K562 (cell line): Measurements from ENCODE around the gene COL20A1. TPM values are rescaled to one million over a fixed set of nuclear protein-coding genes. Genes with fewer than 3 reads are reported as not detected.
A peak's percentile ranks its signal among the peaks of the same experiment; 100 is the strongest.

Source experiments
- DDX20 ChIP-seq: fragments of 450-650 bp; IDR thresholded peaks from 2 replicates; pipeline ENCODE4 v1.6.1; 2016; ENCODE audit warnings: missing genetic modification characterization, low read depth, mild to moderate bottlenecking, missing compliant biosample characterization, moderate library complexity
- FOXA3 ChIP-seq, 2 experiments: fragments of 450-650 bp in 1 of 2; sonication (generic) in 1 of 2; formaldehyde crosslinking; IDR thresholded peaks in 1 of 2; conservative IDR thresholded peaks in 1 of 2; 2 replicates each; pipeline versions ENCODE4 v1.4.0 to v1.8.0; 2020 to 2022; ENCODE audit warnings: mild to moderate bottlenecking in 2 of 2, missing genetic modification reagents in 1 of 2
- FOXP1 ChIP-seq: sonication (generic); formaldehyde crosslinking; IDR thresholded peaks from 2 replicates; pipeline ENCODE4 v1.8.0; 2022; ENCODE audit warnings: mild to moderate bottlenecking, missing genetic modification reagents
- MAX ChIP-seq: sonication (generic); formaldehyde crosslinking; IDR thresholded peaks from 2 replicates; pipeline ENCODE4 v1.9.0; 2022; ENCODE audit warnings: mild to moderate bottlenecking, missing genetic modification reagents
- MAZ ChIP-seq, 2 experiments: fragments of 450-650 bp in 1 of 2; sonication (generic) in 1 of 2; formaldehyde crosslinking; IDR thresholded peaks in 1 of 2; conservative IDR thresholded peaks in 1 of 2; 2 replicates each; pipeline versions ENCODE4 v1.4.0 to v1.5.0; 2020; ENCODE audit warnings: mild to moderate bottlenecking in 1 of 2, missing genetic modification reagents in 1 of 2
- MYNN ChIP-seq, 2 experiments: sonication (generic); formaldehyde crosslinking in 1 of 2; IDR thresholded peaks; 2 replicates each; pipeline versions ENCODE4 v1.5.0 to v1.6.1; 2016 to 2020; ENCODE audit warnings: antibody characterized with exemption in 1 of 2, missing genetic modification reagents in 1 of 2
- NFIC ChIP-seq: fragments of 450-650 bp; IDR thresholded peaks from 2 replicates; pipeline ENCODE4 v1.6.1; 2017; ENCODE audit warnings: mild to moderate bottlenecking, inconsistent platforms
- POLR2G ChIP-seq: fragments of 200-400 bp; formaldehyde crosslinking; IDR thresholded peaks from 2 replicates; pipeline ENCODE4 v1.6.1; 2017; ENCODE audit warnings: low read depth, mild to moderate bottlenecking, antibody characterized with exemption, low read length, moderate library complexity
- RAD51 ChIP-seq: fragments of 450-650 bp; IDR thresholded peaks from 2 replicates; pipeline ENCODE4 v1.7.1; 2016; ENCODE audit warnings: low read depth, mild to moderate bottlenecking, borderline replicate concordance
- RB1 ChIP-seq: fragments of 450-650 bp; IDR thresholded peaks from 2 replicates; pipeline ENCODE4 v1.6.1; 2017; ENCODE audit warnings: low read depth, mild to moderate bottlenecking
- REST ChIP-seq, 2 experiments: fragments of 450-650 bp; formaldehyde crosslinking in 1 of 2; IDR thresholded peaks; 2 replicates each; pipeline versions ENCODE4 v1.4.0 to v1.6.1; 2014 to 2020; ENCODE audit warnings: mild to moderate bottlenecking in 2 of 2, borderline replicate concordance in 1 of 2, low read depth in 1 of 2
- SIRT6 ChIP-seq: IDR thresholded peaks from one replicate; pipeline ENCODE4 v1.6.1; 2012; ENCODE audit warnings: low read depth, mild to moderate bottlenecking, control low read depth, inconsistent platforms, low read length, moderate library complexity
- ZEB2 ChIP-seq: fragments of 450-650 bp; IDR thresholded peaks from 2 replicates; pipeline ENCODE4 v1.6.1; 2016
- ZNF143 ChIP-seq: sonication (generic); formaldehyde crosslinking; IDR thresholded peaks from 2 replicates; pipeline ENCODE4 v1.9.0; 2022; ENCODE audit warnings: mild to moderate bottlenecking, missing genetic modification reagents
- ZNF79 ChIP-seq: fragments of 250-450 bp; sonication (Bioruptor Pico); IDR thresholded peaks from 2 replicates; pipeline ENCODE4 v1.4.0; 2020; ENCODE audit warnings: low read depth, mild to moderate bottlenecking, moderate library complexity
- ZSCAN32 ChIP-seq: fragments of 450-650 bp; formaldehyde crosslinking; IDR thresholded peaks from 2 replicates; pipeline ENCODE4 v1.4.0; 2020; ENCODE audit warnings: mild to moderate bottlenecking, moderate library complexity
- polyA plus RNA-seq, 8 experiments: library from polyadenylated mRNA; depleted of rRNA in 4 of 8; stranded (reverse) in 5 of 8; unstranded in 3 of 8; fragments of >200 nt; fragmentation: Nextera tagmentation in 2 of 8; fragmentation: Illumina TruSeq in 1 of 8; extraction: Ambion mirVana in 2 of 8; extraction: Trizol in 1 of 8; gene quantifications; 2 replicates each; pipeline versions ENCODE4 v1.2.1 to v1.2.3, GENCODE V29; 2011 to 2014; ENCODE audit warnings: inconsistent platforms in 1 of 8, missing spikeins in 1 of 8
- total RNA-seq, 7 experiments: library from RNA; depleted of rRNA in 6 of 7; stranded (reverse); fragments of >200 nt in 6 of 7; fragmentation: Illumina TruSeq in 2 of 7; extraction: Trizol in 2 of 7; gene quantifications; 2 replicates each; pipeline versions ENCODE4 v1.2.1 to v1.2.3, GENCODE V29; 2011 to 2021; ENCODE audit warnings: low replicate concordance in 1 of 7

COL20A1 gene
- total and polyA plus RNA-seq, 9 of the 15 experiments (the other 6 are each of a cell fraction or from before 2014, with no cell fraction given): not detected

GRCh38 chr20:63290677-63291472 is 2.1 kb upstream of the COL20A1 start (continued):
- TF ChIP-seq REST (IDR thresholded peaks at IDR 0.05; ENCODE audit: borderline replicate concordance) (peak; percentile 23), REST (CRISPR knock-in tag; IDR thresholded peaks at IDR 0.05; ENCODE audit: low read depth) (peak; percentile 23; the same call in 1 of the 2 replicates), ZNF79 (CRISPR knock-in tag) (no peak), POLR2G (peak; percentile 70), ZEB2 (no peak), NFIC (0 out of 2 replicates have a peak, but pooled peaks have one; percentile 10), ZSCAN32 (CRISPR knock-in tag) (no peak), RAD51 (peak; percentile 28; the same call in 1 of the 2 replicates), SIRT6 (peak; percentile 28), MYNN (IDR thresholded peaks at IDR 0.05) (peak; percentile 62; the same call in 1 of the 2 replicates), MYNN (CRISPR knock-in tag; IDR thresholded peaks at IDR 0.05) (no peak), DDX20 (tag) (no peak), MAX (CRISPR knock-in tag) (peak; percentile 72), ZNF143 (peak; percentile 22; the same call in 1 of the 2 replicates), FOXP1 (CRISPR knock-in tag) (peak; percentile 73; the same call in 1 of the 2 replicates), MAZ (CRISPR knock-in tag; conservative IDR thresholded peaks at IDR 0.05 in 1 of 2, IDR thresholded peaks at IDR 0.05 in 1 of 2) (0 out of 4 replicates have a peak, but pooled peaks of 1 of the 2 experiments have one; percentile 42), RB1 (peak; percentile 57; the same call in 1 of the 2 replicates), FOXA3 (CRISPR knock-in tag; conservative IDR thresholded peaks at IDR 0.05 in 1 of 2, IDR thresholded peaks at IDR 0.05 in 1 of 2) (0 out of 4 replicates have a peak, but pooled peaks of 1 of the 2 experiments have one; percentile 31)
